OCI-LY3 (cell line): Measurements from ENCODE around the gene SMIM41.

ENCODE experiments used
- EZH2phosphoT487 ChIP-seq: fragments of 200-600 bp; shearing (Covaris generic); IDR thresholded peaks from 2 replicates; pipeline ENCODE4 v1.6.1; 2018; ENCODE audit warnings: antibody characterized with exemption, mixed run types, low read depth
- TF ChIP-seq, protein P1 (sequence below): fragments of 200-600, 300-600 bp; sonication (generic); IDR thresholded peaks from 2 replicates; pipeline ENCODE4 v1.5.1; 2014; ENCODE audit warnings: antibody characterized with exemption, low read length, low read depth

DNA sequence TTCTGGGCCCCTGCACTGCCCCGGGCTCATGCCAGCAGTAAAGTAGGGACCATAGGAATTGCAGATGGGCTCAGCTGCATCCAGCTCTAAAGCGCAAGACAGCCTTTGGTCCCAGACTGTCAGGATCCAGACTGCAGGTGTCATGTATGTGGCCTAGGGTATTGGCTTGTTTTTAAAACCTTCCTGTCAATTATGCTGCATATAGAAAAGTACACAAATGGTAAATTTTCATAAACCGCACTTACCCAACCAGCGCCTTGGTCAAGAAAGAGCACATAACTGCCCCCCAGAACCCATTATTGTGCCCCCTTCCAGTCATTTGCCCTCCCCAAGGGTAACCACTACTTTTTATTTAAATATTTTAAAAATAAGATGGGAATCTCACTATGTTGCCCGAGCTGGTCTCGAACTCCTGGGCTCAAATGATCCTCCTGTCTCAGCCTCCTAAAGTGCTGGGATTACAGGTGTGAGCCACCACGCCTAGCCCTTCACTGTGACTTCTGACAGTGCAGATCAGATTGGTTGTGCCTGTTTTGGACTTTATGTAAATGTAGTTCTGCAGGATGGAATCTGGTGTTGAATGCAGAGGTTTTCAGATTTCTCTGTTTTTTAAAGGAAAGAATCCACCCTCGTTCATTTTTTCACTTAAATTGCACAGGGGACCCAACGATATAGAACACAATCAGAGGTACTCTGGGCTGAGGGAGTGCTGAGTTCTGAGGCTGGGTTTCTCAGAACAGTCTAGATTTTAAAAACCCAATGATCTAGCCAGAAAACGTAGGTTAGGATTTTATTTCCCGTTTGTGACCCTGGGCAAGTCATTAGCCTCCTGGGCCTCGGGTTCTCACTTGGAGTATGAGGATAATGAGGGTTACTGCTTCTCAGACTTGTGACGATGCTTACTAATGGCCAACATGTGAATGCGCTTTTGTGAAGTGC, 21.6 kb upstream of the SMIM41 start:
- TF ChIP-seq, protein P1, sequence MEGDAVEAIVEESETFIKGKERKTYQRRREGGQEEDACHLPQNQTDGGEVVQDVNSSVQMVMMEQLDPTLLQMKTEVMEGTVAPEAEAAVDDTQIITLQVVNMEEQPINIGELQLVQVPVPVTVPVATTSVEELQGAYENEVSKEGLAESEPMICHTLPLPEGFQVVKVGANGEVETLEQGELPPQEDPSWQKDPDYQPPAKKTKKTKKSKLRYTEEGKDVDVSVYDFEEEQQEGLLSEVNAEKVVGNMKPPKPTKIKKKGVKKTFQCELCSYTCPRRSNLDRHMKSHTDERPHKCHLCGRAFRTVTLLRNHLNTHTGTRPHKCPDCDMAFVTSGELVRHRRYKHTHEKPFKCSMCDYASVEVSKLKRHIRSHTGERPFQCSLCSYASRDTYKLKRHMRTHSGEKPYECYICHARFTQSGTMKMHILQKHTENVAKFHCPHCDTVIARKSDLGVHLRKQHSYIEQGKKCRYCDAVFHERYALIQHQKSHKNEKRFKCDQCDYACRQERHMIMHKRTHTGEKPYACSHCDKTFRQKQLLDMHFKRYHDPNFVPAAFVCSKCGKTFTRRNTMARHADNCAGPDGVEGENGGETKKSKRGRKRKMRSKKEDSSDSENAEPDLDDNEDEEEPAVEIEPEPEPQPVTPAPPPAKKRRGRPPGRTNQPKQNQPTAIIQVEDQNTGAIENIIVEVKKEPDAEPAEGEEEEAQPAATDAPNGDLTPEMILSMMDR = no peak
- no peak for TF ChIP-seq EZH2phosphoT487
